Effector memory CD4-positive, alpha-beta T cell (primary cell): ENCODE results near the gene SSBP3.
A peak's percentile ranks its signal among the peaks of the same experiment; 100 is the strongest.

ENCODE experiments used
- DNase-seq, 3 donors: peaks; one replicate each; pipeline ENCODE4 v3.0.0-alpha.2; 2020
- H3K27ac ChIP-seq: 2 replicates; pipeline ENCODE4 v1.7.0; 2013; ENCODE audit warnings: mild to moderate bottlenecking, low read length, moderate library complexity; ENCODE audit not compliant: insufficient read depth, poor library complexity, severe bottlenecking
- H3K27me3 ChIP-seq: replicated peaks from 2 replicates; pipeline ENCODE4 v1.7.0; 2013; ENCODE audit warnings: mild to moderate bottlenecking, low read length; ENCODE audit not compliant: insufficient read depth, control insufficient read depth, poor library complexity, severe bottlenecking
- H3K36me3 ChIP-seq: 2 replicates; pipeline ENCODE4 v1.7.0; 2013; ENCODE audit warnings: mild to moderate bottlenecking, low read length, moderate library complexity; ENCODE audit not compliant: control insufficient read depth, insufficient read depth
- H3K4me1 ChIP-seq: 2 replicates; pipeline ENCODE4 v1.7.0; 2013; ENCODE audit warnings: low read length, mild to moderate bottlenecking; ENCODE audit not compliant: control insufficient read depth, insufficient read depth, poor library complexity, severe bottlenecking
- H3K4me3 ChIP-seq: 2 replicates; pipeline ENCODE4 v1.7.0; 2013; ENCODE audit warnings: low read length, low read depth, mild to moderate bottlenecking; ENCODE audit not compliant: insufficient read depth, poor library complexity, severe bottlenecking
- H3K9me3 ChIP-seq: 2 replicates; pipeline ENCODE4 v1.7.0; 2013; ENCODE audit warnings: mild to moderate bottlenecking, low read length, moderate library complexity; ENCODE audit not compliant: control insufficient read depth

The SSBP3 gene

GRCh38 chr1:54404263-54404662 lies 1.9 kb downstream of the SSBP3 start:
- Histone ChIP-seq H3K4me3 (peak overlapping the region; percentile 77), H3K36me3 (peaks cover 14% of the 10 kb centered on the region), H3K9me3 (no peaks in the 10 kb centered on the region), H3K4me1 (peaks cover 38% of the 10 kb centered on the region), H3K27ac (no peak overlapping the region), H3K27me3 (no peaks in the 10 kb centered on the region)
- no peak for DNase-seq

- Histone ChIP-seq H3K9me3 (no peaks in the 10 kb centered on the region), H3K4me3 (peak overlapping the region; percentile 77), H3K27me3 (no peaks in the 10 kb centered on the region), H3K27ac (no peak overlapping the region), H3K4me1 (peaks cover 34% of the 10 kb centered on the region), H3K36me3 (peaks cover 18% of the 10 kb centered on the region)
- DNase-seq, result no peak
These were observed 2.4 kb downstream of the SSBP3 start for GRCh38 chr1:54403808-54404261.

GRCh38 chr1:54403405-54403804 lies 2.8 kb downstream of the SSBP3 start:
- H3K9me3 ChIP-seq, result no peaks in the 10 kb centered on the region
- peaks cover 23% of the 10 kb centered on the region for H3K36me3 ChIP-seq
- peaks cover 30% of the 10 kb centered on the region for H3K4me1 ChIP-seq
- no peak for DNase-seq
- H3K27me3 ChIP-seq, result no peaks in the 10 kb centered on the region
- peak overlapping the region; percentile 77 for H3K4me3 ChIP-seq
- H3K27ac ChIP-seq, result no peak overlapping the region

- no peak for DNase-seq
- Histone ChIP-seq H3K4me3 (no peak overlapping the region), H3K36me3 (peaks cover 28% of the 10 kb centered on the region), H3K27ac (no peak overlapping the region), H3K27me3 (no peaks in the 10 kb centered on the region), H3K4me1 (peaks cover 24% of the 10 kb centered on the region), H3K9me3 (no peaks in the 10 kb centered on the region)
These were observed 3.3 kb downstream of the SSBP3 start for GRCh38 chr1:54402896-54403295.

- Histone ChIP-seq H3K36me3 (peaks cover 39% of the 10 kb centered on the region), H3K4me1 (peaks cover 18% of the 10 kb centered on the region), H3K27me3 (no peaks in the 10 kb centered on the region), H3K4me3 (no peak overlapping the region), H3K27ac (no peak overlapping the region), H3K9me3 (no peaks in the 10 kb centered on the region)
- no peak for DNase-seq
These were observed 4.4 kb downstream of the SSBP3 start for GRCh38 chr1:54401799-54402198.

GRCh38 chr1:54400329-54400728 lies 5.9 kb downstream of the SSBP3 start:
- Histone ChIP-seq H3K36me3 (peaks cover 44% of the 10 kb centered on the region), H3K9me3 (no peaks in the 10 kb centered on the region), H3K4me1 (peaks cover 18% of the 10 kb centered on the region), H3K27ac (no peak overlapping the region), H3K4me3 (no peak overlapping the region), H3K27me3 (no peaks in the 10 kb centered on the region)
- DNase-seq, result no peak

- Histone ChIP-seq H3K36me3 (peaks cover 48% of the 10 kb centered on the region), H3K4me1 (peaks cover 17% of the 10 kb centered on the region), H3K27ac (no peak overlapping the region), H3K9me3 (no peaks in the 10 kb centered on the region), H3K4me3 (no peak overlapping the region), H3K27me3 (no peaks in the 10 kb centered on the region)
- DNase-seq, result no peak
These were observed 6.4 kb downstream of the SSBP3 start for GRCh38 chr1:54399765-54400164.

- H3K9me3 ChIP-seq, result no peaks in the 10 kb centered on the region
- peaks cover 10% of the 10 kb centered on the region for H3K4me1 ChIP-seq
- no peak overlapping the region for H3K4me3 ChIP-seq
- no peak overlapping the region for H3K27ac ChIP-seq
- H3K36me3 ChIP-seq, result peaks cover 48% of the 10 kb centered on the region
- no peaks in the 10 kb centered on the region for H3K27me3 ChIP-seq
- no peak for DNase-seq
These were observed 7.1 kb downstream of the SSBP3 start for GRCh38 chr1:54398963-54399528.

- H3K4me3 ChIP-seq, result no peak overlapping the region
- no peaks in the 10 kb centered on the region for H3K27me3 ChIP-seq
- DNase-seq, result no peak
- no peak overlapping the region for H3K27ac ChIP-seq
- peaks cover 4% of the 10 kb centered on the region for H3K4me1 ChIP-seq
- peaks cover 52% of the 10 kb centered on the region for H3K36me3 ChIP-seq
- H3K9me3 ChIP-seq, result no peaks in the 10 kb centered on the region
These were observed 8.2 kb downstream of the SSBP3 start for GRCh38 chr1:54397980-54398379.

GRCh38 chr1:54397090-54397591 lies 9.1 kb downstream of the SSBP3 start:
- Histone ChIP-seq H3K4me3 (no peak overlapping the region), H3K9me3 (no peaks in the 10 kb centered on the region), H3K27me3 (no peaks in the 10 kb centered on the region), H3K4me1 (peaks cover 4% of the 10 kb centered on the region), H3K27ac (no peak overlapping the region), H3K36me3 (peaks cover 57% of the 10 kb centered on the region)
- no peak for DNase-seq
